ENCODE results near the gene PARD3B. TPM values are rescaled to one million over a fixed set of nuclear protein-coding genes. Genes with fewer than 3 reads are reported as not detected.

Gene PARD3B
- total and polyA plus RNA-seq, 2 of the 4 experiments (the other 2 are of a cell fraction) = 3.3 to 15.6 TPM

DNA sequence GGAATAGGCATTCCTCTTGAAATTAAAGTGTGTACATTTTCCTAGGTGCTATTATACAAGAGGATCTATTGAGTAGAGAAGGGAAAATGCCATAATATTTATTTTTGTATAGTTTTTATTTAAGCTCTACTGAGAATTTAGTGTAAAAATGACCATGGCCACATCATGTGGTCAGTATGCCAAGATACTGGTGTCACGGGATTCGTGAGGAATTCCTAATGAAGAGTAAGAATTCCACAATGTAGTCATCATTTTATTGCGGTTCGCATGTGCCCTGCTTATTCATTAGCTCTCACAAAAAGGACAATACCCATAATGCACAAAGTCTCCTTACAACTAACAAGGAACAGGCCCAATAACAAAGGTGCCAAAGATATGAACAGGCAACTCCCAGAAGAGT lies 39.3 kb upstream of the PARD3B start:
- no peak overlapping the region for H2BK15ac ChIP-seq (ENCODE audit: low read depth, low read length)
- no peak overlapping the region for H3K14ac ChIP-seq (replicated peaks; ENCODE audit: low read depth, low read length)
- POLR2A ChIA-PET (ENCODE audit: unreplicated experiment) = interaction anchor here (0.6 kb wide), 1 partner anchor 36 kb away, joined by 3 read pairs; no protein-coding TSS in a partner anchor
- H2AK5ac ChIP-seq (ENCODE audit: low read depth, low read length) = no peak overlapping the region
- H3K4ac ChIP-seq (ENCODE audit: low read depth, low read length) = no peak overlapping the region
- no peak overlapping the region for H2BK5ac ChIP-seq (ENCODE audit: low read depth, low read length, poor library complexity, severe bottlenecking)
- H3K23ac ChIP-seq (ENCODE audit: low read depth, low read length) = no peak overlapping the region
- H3K9me1 ChIP-seq (ENCODE audit: insufficient read depth, low read length) = 0 out of 2 replicates have a peak, but pooled peaks cover 2% of the 10 kb centered on the region
- ATAC-seq (ENCODE audit: low read depth) (peak; percentile 51), DNase-seq (peak; percentile 52)
- H4K20me1 ChIP-seq (ENCODE audit: insufficient read depth, low read length) = no peaks in the 10 kb centered on the region
- H3K4me1 ChIP-seq (ENCODE audit: control insufficient read depth, insufficient read depth, low read length) = no peaks in the 10 kb centered on the region
- H3K79me1 ChIP-seq (ENCODE audit: low read depth in 1 of 2, low read length in 2 of 2) = no peaks in the 10 kb centered on the region
- no peak overlapping the region for H3K27ac ChIP-seq (ENCODE audit: insufficient read depth, low read length)
- 44% methylated on average over 3 of the region's 4 CpGs; no CpG with 5 or more reads in 1 of the 2 experiments for WGBS, 2 experiments (ENCODE audit: extremely low coverage in 2 of 2, insufficient read length in 1 of 2)
- H3K56ac ChIP-seq (ENCODE audit: extremely low read depth, insufficient read depth, low read length) = no peak overlapping the region
- no peak for TF ChIP-seq CEBPB (IDR thresholded peaks at IDR 0.05; ENCODE audit: low read depth, low read length)
- no peak for TF ChIP-seq POLR2A (IDR thresholded peaks at IDR 0.05; ENCODE audit: low read depth, low read length)
- TF ChIP-seq FOS (IDR thresholded peaks at IDR 0.05; ENCODE audit: low read depth, low read length) = no peak
- TF ChIP-seq, protein P1, sequence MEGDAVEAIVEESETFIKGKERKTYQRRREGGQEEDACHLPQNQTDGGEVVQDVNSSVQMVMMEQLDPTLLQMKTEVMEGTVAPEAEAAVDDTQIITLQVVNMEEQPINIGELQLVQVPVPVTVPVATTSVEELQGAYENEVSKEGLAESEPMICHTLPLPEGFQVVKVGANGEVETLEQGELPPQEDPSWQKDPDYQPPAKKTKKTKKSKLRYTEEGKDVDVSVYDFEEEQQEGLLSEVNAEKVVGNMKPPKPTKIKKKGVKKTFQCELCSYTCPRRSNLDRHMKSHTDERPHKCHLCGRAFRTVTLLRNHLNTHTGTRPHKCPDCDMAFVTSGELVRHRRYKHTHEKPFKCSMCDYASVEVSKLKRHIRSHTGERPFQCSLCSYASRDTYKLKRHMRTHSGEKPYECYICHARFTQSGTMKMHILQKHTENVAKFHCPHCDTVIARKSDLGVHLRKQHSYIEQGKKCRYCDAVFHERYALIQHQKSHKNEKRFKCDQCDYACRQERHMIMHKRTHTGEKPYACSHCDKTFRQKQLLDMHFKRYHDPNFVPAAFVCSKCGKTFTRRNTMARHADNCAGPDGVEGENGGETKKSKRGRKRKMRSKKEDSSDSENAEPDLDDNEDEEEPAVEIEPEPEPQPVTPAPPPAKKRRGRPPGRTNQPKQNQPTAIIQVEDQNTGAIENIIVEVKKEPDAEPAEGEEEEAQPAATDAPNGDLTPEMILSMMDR (conservative IDR thresholded peaks at IDR 0.05; ENCODE audit: low read depth, low read length) = no peak
- peak; percentile 72 for TF ChIP-seq BHLHE40 (IDR thresholded peaks at IDR 0.05; ENCODE audit: low read depth, low read length)
- in situ Hi-C loops (cut with MboI; ENCODE audit: low sequenced_read_pairs) = no loop called here
- no peak overlapping the region for H2BK20ac ChIP-seq (ENCODE audit: low read depth, low read length)
- no TSS peak for BruUV-seq (replicated peaks)
- H2AK9ac ChIP-seq (replicated peaks; ENCODE audit: low read depth, low read length, poor library complexity) = no peak overlapping the region
- no peak overlapping the region for H3K18ac ChIP-seq (ENCODE audit: low read depth, low read length)
- H4K91ac ChIP-seq (ENCODE audit: insufficient read depth, low read depth, low read length) = no peak overlapping the region
- no peak overlapping the region for H4K5ac ChIP-seq (ENCODE audit: low read depth, low read length)
- no peaks in the 10 kb centered on the region for H3K27me3 ChIP-seq (ENCODE audit: control insufficient read depth, insufficient read depth, low read length)
- H3K4me2 ChIP-seq (ENCODE audit: low read depth, low read length) = no peak overlapping the region
- dilution Hi-C loops (cut with HindIII; ENCODE audit: low sequenced_read_pairs, unreplicated experiment) = no loop called here
- intact Hi-C loops (cut with micrococcal nuclease) = no loop called here
- H3K9me3 ChIP-seq (ENCODE audit: control insufficient read depth, insufficient read depth, low read length) = no peaks in the 10 kb centered on the region
- no peak overlapping the region for H3K9ac ChIP-seq (ENCODE audit: low read depth, low read length)
- no peak overlapping the region for H4K8ac ChIP-seq (ENCODE audit: low read depth in 2 of 2, low read length in 2 of 2)
- H2BK120ac ChIP-seq (ENCODE audit: low read depth, low read length) = no peak overlapping the region
- no peak overlapping the region for H3K4me3 ChIP-seq (ENCODE audit: insufficient read depth, low read depth, low read length)
- H2AFZ ChIP-seq (replicated peaks; ENCODE audit: low read length, poor library complexity) = no peak overlapping the region
- H3K36me3 ChIP-seq (ENCODE audit: control insufficient read depth, insufficient read depth, low read length) = no peaks in the 10 kb centered on the region
- CTCF ChIA-PET = no interaction called here
